ENCODE data around the gene WFS1. TPM values are rescaled to one million over a fixed set of nuclear protein-coding genes. Genes with fewer than 3 reads are reported as not detected.

The WFS1 gene
- total and polyA plus RNA-seq, 2 of the 8 experiments (the other 6 are each of a cell fraction or from before 2014, with no cell fraction given) = 29.1 to 43.1 TPM

GRCh38 chr4:6333301-6334202 is 63.9 kb downstream of the WFS1 start (continued):
- TF ChIP-seq, protein P1, sequence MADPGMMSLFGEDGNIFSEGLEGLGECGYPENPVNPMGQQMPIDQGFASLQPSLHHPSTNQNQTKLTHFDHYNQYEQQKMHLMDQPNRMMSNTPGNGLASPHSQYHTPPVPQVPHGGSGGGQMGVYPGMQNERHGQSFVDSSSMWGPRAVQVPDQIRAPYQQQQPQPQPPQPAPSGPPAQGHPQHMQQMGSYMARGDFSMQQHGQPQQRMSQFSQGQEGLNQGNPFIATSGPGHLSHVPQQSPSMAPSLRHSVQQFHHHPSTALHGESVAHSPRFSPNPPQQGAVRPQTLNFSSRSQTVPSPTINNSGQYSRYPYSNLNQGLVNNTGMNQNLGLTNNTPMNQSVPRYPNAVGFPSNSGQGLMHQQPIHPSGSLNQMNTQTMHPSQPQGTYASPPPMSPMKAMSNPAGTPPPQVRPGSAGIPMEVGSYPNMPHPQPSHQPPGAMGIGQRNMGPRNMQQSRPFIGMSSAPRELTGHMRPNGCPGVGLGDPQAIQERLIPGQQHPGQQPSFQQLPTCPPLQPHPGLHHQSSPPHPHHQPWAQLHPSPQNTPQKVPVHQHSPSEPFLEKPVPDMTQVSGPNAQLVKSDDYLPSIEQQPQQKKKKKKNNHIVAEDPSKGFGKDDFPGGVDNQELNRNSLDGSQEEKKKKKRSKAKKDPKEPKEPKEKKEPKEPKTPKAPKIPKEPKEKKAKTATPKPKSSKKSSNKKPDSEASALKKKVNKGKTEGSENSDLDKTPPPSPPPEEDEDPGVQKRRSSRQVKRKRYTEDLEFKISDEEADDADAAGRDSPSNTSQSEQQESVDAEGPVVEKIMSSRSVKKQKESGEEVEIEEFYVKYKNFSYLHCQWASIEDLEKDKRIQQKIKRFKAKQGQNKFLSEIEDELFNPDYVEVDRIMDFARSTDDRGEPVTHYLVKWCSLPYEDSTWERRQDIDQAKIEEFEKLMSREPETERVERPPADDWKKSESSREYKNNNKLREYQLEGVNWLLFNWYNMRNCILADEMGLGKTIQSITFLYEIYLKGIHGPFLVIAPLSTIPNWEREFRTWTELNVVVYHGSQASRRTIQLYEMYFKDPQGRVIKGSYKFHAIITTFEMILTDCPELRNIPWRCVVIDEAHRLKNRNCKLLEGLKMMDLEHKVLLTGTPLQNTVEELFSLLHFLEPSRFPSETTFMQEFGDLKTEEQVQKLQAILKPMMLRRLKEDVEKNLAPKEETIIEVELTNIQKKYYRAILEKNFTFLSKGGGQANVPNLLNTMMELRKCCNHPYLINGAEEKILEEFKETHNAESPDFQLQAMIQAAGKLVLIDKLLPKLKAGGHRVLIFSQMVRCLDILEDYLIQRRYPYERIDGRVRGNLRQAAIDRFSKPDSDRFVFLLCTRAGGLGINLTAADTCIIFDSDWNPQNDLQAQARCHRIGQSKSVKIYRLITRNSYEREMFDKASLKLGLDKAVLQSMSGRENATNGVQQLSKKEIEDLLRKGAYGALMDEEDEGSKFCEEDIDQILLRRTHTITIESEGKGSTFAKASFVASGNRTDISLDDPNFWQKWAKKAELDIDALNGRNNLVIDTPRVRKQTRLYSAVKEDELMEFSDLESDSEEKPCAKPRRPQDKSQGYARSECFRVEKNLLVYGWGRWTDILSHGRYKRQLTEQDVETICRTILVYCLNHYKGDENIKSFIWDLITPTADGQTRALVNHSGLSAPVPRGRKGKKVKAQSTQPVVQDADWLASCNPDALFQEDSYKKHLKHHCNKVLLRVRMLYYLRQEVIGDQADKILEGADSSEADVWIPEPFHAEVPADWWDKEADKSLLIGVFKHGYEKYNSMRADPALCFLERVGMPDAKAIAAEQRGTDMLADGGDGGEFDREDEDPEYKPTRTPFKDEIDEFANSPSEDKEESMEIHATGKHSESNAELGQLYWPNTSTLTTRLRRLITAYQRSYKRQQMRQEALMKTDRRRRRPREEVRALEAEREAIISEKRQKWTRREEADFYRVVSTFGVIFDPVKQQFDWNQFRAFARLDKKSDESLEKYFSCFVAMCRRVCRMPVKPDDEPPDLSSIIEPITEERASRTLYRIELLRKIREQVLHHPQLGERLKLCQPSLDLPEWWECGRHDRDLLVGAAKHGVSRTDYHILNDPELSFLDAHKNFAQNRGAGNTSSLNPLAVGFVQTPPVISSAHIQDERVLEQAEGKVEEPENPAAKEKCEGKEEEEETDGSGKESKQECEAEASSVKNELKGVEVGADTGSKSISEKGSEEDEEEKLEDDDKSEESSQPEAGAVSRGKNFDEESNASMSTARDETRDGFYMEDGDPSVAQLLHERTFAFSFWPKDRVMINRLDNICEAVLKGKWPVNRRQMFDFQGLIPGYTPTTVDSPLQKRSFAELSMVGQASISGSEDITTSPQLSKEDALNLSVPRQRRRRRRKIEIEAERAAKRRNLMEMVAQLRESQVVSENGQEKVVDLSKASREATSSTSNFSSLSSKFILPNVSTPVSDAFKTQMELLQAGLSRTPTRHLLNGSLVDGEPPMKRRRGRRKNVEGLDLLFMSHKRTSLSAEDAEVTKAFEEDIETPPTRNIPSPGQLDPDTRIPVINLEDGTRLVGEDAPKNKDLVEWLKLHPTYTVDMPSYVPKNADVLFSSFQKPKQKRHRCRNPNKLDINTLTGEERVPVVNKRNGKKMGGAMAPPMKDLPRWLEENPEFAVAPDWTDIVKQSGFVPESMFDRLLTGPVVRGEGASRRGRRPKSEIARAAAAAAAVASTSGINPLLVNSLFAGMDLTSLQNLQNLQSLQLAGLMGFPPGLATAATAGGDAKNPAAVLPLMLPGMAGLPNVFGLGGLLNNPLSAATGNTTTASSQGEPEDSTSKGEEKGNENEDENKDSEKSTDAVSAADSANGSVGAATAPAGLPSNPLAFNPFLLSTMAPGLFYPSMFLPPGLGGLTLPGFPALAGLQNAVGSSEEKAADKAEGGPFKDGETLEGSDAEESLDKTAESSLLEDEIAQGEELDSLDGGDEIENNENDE (IDR thresholded peaks at IDR 0.05; ENCODE audit: insufficient replicate concordance, low read length) = no peak
- no peak for TF ChIP-seq CEBPB (IDR thresholded peaks at IDR 0.05; ENCODE audit: low read depth, low read length)
- no peak for TF ChIP-seq SAP30 (IDR thresholded peaks at IDR 0.05; ENCODE audit: insufficient read depth, insufficient replicate concordance, low read length)
- no peak for TF ChIP-seq EZH2 (IDR thresholded peaks at IDR 0.05; ENCODE audit: low read depth, low read length, severe bottlenecking)
- no peak for TF ChIP-seq NANOG (IDR thresholded peaks at IDR 0.05; ENCODE audit: insufficient read depth, low read depth, low read length, poor library complexity, severe bottlenecking)
- no peak for TF ChIP-seq CREB1 (IDR thresholded peaks at IDR 0.05)
